ENCODE measurements around the gene KCNIP1.

DNA sequence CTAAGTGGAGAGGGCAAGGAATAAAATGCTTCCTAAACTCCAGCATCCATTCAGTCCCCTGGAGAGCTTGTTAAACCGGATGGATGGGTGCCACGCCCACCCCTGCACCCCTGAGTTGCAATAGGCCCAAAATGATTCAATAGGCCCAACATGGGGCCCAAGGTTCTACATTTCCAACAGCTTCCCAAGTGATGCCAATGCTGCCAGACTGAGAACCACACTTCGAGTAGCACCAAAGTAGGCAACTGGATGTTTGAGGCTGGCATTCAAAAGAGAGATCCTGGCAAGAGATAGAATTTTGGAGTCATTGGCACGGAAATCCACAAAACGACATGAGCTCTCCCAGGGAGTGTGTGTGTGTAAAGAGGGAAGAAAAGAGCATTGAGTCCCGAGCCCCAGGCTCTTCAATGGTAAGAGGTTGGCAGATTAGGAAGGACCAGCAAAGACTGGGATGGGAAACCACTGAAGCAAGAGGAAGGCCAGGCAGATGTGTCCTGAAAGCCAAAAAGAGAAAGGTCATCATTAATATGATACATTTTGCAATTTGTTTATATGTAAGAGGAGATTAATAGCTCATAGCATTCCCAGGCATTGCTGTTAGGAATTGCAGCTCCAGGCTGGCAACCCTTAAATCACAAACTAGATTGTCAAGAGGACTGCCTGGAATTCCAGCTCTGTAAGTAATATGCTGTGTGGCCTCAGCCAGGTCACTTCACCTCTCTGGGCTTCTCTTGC lies 130.6 kb downstream of the KCNIP1 start:
- TF ChIP-seq, protein P1, sequence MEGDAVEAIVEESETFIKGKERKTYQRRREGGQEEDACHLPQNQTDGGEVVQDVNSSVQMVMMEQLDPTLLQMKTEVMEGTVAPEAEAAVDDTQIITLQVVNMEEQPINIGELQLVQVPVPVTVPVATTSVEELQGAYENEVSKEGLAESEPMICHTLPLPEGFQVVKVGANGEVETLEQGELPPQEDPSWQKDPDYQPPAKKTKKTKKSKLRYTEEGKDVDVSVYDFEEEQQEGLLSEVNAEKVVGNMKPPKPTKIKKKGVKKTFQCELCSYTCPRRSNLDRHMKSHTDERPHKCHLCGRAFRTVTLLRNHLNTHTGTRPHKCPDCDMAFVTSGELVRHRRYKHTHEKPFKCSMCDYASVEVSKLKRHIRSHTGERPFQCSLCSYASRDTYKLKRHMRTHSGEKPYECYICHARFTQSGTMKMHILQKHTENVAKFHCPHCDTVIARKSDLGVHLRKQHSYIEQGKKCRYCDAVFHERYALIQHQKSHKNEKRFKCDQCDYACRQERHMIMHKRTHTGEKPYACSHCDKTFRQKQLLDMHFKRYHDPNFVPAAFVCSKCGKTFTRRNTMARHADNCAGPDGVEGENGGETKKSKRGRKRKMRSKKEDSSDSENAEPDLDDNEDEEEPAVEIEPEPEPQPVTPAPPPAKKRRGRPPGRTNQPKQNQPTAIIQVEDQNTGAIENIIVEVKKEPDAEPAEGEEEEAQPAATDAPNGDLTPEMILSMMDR (IDR thresholded peaks at IDR 0.05) = no peak
- no peak for TF ChIP-seq POLR2A (IDR thresholded peaks at IDR 0.05)

Data from gastroesophageal sphincter (tissue), 3 donors.